HG03575 (cell line): ENCODE data around the gene UNC119.

Experiments
- ATAC-seq: cut with Tn5 transposase; IDR thresholded peaks from one replicate; pipeline ENCODE4 v1.9.1; 2021; ENCODE audit not compliant: unreplicated experiment, insufficient number of reproducible peaks, low FRiP score; ENCODE audit errors: extremely low read depth

Gene UNC119

GRCh38 chr17:28506763-28507487 is 45.5 kb downstream of the UNC119 start:
- ATAC-seq: no peak

GRCh38 chr17:28505986-28506665 is 46.3 kb downstream of the UNC119 start, which contains the start of gene FOXN1:
Gene FOXN1, plus strand, starts transcription at chr17:28506348. Its CDS starts 17,622 bp downstream, at chr17:28523970.
- no peak for ATAC-seq

GRCh38 chr17:28503420-28503819 is 49.0 kb downstream of the UNC119 start:
- no peak for ATAC-seq

GRCh38 chr17:28501421-28502284 is 50.8 kb downstream of the UNC119 start:
- ATAC-seq: no peak

GRCh38 chr17:28500712-28501379 is 51.6 kb downstream of the UNC119 start:
- ATAC-seq: no peak

- no peak for ATAC-seq
Measured at GRCh38 chr17:28499684-28500357, 52.6 kb downstream of the UNC119 start.

- ATAC-seq: no peak
Measured at GRCh38 chr17:28499364-28499664, 53.1 kb downstream of the UNC119 start.

- no peak for ATAC-seq
Measured at GRCh38 chr17:28498652-28499363, 53.6 kb downstream of the UNC119 start.

GRCh38 chr17:28497931-28498330 is 54.5 kb downstream of the UNC119 start:
- no peak for ATAC-seq
